ENCODE results near the gene PDZD4. TPM values are rescaled to one million over a fixed set of nuclear protein-coding genes. Genes with fewer than 3 reads are reported as not detected.

Gene PDZD4
- total and polyA plus RNA-seq, 9 of the 15 experiments (the other 6 are each of a cell fraction or from before 2014, with no cell fraction given): 0.05 to 0.38 (median 0.07) TPM; not detected in 5

- no peak for DNase-seq (ENCODE audit: extremely low read depth in 1 of 4, low spot score in 3 of 4)
- H3K4me1 ChIP-seq (replicated peaks in 1 of 2; ENCODE audit: control insufficient read depth in 2 of 2, insufficient read depth in 2 of 2, low read length in 2 of 2): peaks cover 0 to 19% of the 10 kb centered on the region in 2 experiments; a peak in 2 of 5 replicates
These were observed 41.9 kb upstream of the PDZD4 start for GRCh38 chrX:153871946-153872878.

GRCh38 chrX:153871451-153871850 lies 41.1 kb upstream of the PDZD4 start:
- Histone ChIP-seq H3K9ac (ENCODE audit: insufficient read depth in 1 of 2, low read depth in 2 of 2, low read length in 2 of 2) (no peak overlapping the region), H3K79me2 (ENCODE audit: control insufficient read depth, insufficient read depth, low read length) (no peaks in the 10 kb centered on the region), H4K20me1 (replicated peaks; ENCODE audit: control insufficient read depth, insufficient read depth, low read length) (0 out of 2 replicates have a peak, but pooled peaks cover 20% of the 10 kb centered on the region), H3K4me3 (no peak overlapping the region), H3K36me3 (ENCODE audit: control insufficient read depth, insufficient read depth, low read length) (no peaks in the 10 kb centered on the region), H3K9me1 (ENCODE audit: control insufficient read depth, insufficient read depth, low read length) (no peaks in the 10 kb centered on the region), H3K9me3 (replicated peaks; ENCODE audit: control insufficient read depth, insufficient read depth, low read depth, low read length) (no peaks in the 10 kb centered on the region), H3K27ac (ENCODE audit: extremely low read depth, low read depth, low read length) (no peak overlapping the region), H3K27me3 (ENCODE audit: control insufficient read depth in 2 of 2, insufficient read depth in 2 of 2, low read length in 2 of 2) (peaks cover 3 to 65% of the 10 kb centered on the region in 2 experiments; a peak in 3 of 5 replicates), H2AFZ (ENCODE audit: low read depth, low read length) (no peak overlapping the region), H3K4me1 (replicated peaks in 1 of 2; ENCODE audit: control insufficient read depth in 2 of 2, insufficient read depth in 2 of 2, low read length in 2 of 2) (peaks cover 0 to 22% of the 10 kb centered on the region in 2 experiments; a peak in 2 of 5 replicates), H3K4me2 (ENCODE audit: insufficient read depth, low read length) (no peak overlapping the region)
- no TSS peak for BruUV-seq (replicated peaks)
- intact Hi-C loops (cut with micrococcal nuclease): no loop called here
- ATAC-seq (no peak), FAIRE-seq (no peak), DNase-seq (ENCODE audit: extremely low read depth in 1 of 4, low spot score in 3 of 4) (no peak)
- 0% methylated on average over 1 of the region's 6 CpGs for WGBS (ENCODE audit: insufficient coverage, low coverage, missing lambda C conversion rate)
- CTCF ChIA-PET (ENCODE audit: low intra/inter-chr PET ratio): no interaction called here
- POLR2A ChIA-PET: no interaction called here
- in situ Hi-C loops (cut with MboI): no loop called here
- no peak for TF ChIP-seq ZNF143 (CRISPR knock-in tag; IDR thresholded peaks at IDR 0.05)
- no peak for TF ChIP-seq ARID1B (IDR thresholded peaks at IDR 0.05)
- peak; percentile 66 to 68; a peak in 3 of 4 replicates for TF ChIP-seq KDM1A (IDR thresholded peaks at IDR 0.05)
- TF ChIP-seq ZNF347 (CRISPR knock-in tag; IDR thresholded peaks at IDR 0.05; ENCODE audit: low read depth): no peak
- TF ChIP-seq ZNF408 (CRISPR knock-in tag; IDR thresholded peaks at IDR 0.05; ENCODE audit: low read depth): no peak
- no peak for TF ChIP-seq POU5F1 (IDR thresholded peaks at IDR 0.05; ENCODE audit: borderline replicate concordance, low read depth, low read length, partially characterized antibody)
- no peak for TF ChIP-seq SP1 (CRISPR knock-in tag; IDR thresholded peaks at IDR 0.05)
- peak; percentile 46; the same call in 1 of the 2 replicates for TF ChIP-seq BMI1 (IDR thresholded peaks at IDR 0.05; ENCODE audit: low read length)
- TF ChIP-seq CSDE1 (IDR thresholded peaks at IDR 0.05): peak in 1 of 2 experiments; percentile 64; a peak in 2 of 4 replicates
- no peak for TF ChIP-seq CBX3 (IDR thresholded peaks at IDR 0.05; ENCODE audit: borderline replicate concordance in 1 of 2, low read length in 2 of 2)

More at GRCh38 chrX:153871946-153872878, 41.9 kb upstream of the PDZD4 start:
- no peak overlapping the region for H3K27ac ChIP-seq (ENCODE audit: extremely low read depth, low read depth, low read length)
- no peak overlapping the region for H2AFZ ChIP-seq (ENCODE audit: low read depth, low read length)
- BruUV-seq (replicated peaks): no TSS peak
- H3K9me1 ChIP-seq (ENCODE audit: control insufficient read depth, insufficient read depth, low read length): no peaks in the 10 kb centered on the region
- in situ Hi-C loops (cut with MboI): no loop called here
- no peak for FAIRE-seq
- ChIA-PET CTCF (ENCODE audit: low intra/inter-chr PET ratio) (no interaction called here), POLR2A (no interaction called here)
- 0 out of 2 replicates have a peak, but pooled peaks cover 20% of the 10 kb centered on the region for H4K20me1 ChIP-seq (replicated peaks; ENCODE audit: control insufficient read depth, insufficient read depth, low read length)
- no peaks in the 10 kb centered on the region for H3K9me3 ChIP-seq (replicated peaks; ENCODE audit: control insufficient read depth, insufficient read depth, low read depth, low read length)
- no peak for ATAC-seq
- intact Hi-C loops (cut with micrococcal nuclease): no loop called here
- H3K36me3 ChIP-seq (ENCODE audit: control insufficient read depth, insufficient read depth, low read length): no peaks in the 10 kb centered on the region
- H3K79me2 ChIP-seq (ENCODE audit: control insufficient read depth, insufficient read depth, low read length): no peaks in the 10 kb centered on the region
- no peak overlapping the region for H3K4me2 ChIP-seq (ENCODE audit: insufficient read depth, low read length)
- peaks cover 3 to 57% of the 10 kb centered on the region in 2 experiments; a peak in 3 of 5 replicates for H3K27me3 ChIP-seq (ENCODE audit: control insufficient read depth in 2 of 2, insufficient read depth in 2 of 2, low read length in 2 of 2)
- H3K9ac ChIP-seq (ENCODE audit: insufficient read depth in 1 of 2, low read depth in 2 of 2, low read length in 2 of 2): no peak overlapping the region
- 2% methylated on average over 17 of the region's 29 CpGs for WGBS (ENCODE audit: insufficient coverage, low coverage, missing lambda C conversion rate)
- H3K4me3 ChIP-seq: no peak overlapping the region
- TF ChIP-seq SRF (CRISPR knock-in tag; IDR thresholded peaks at IDR 0.05) (no peak), PHB2 (IDR thresholded peaks at IDR 0.05; ENCODE audit: low read depth) (no peak), KAT2B (IDR thresholded peaks at IDR 0.05; ENCODE audit: low read depth, low read length) (no peak)

Data from K562 (cell line).